Liver (tissue), 9 donors: ENCODE results near the gene SLC9C2. TPM values are rescaled to one million over a fixed set of nuclear protein-coding genes. Genes with fewer than 3 reads are reported as not detected.

Experiments
- DNase-seq: peaks from one replicate; pipeline ENCODE4 v3.0.0-alpha.2; 2017; ENCODE audit warnings: low spot score
- H3K27ac ChIP-seq, 2 donors: one replicate each; pipeline ENCODE4 v1.7.0; 2013; ENCODE audit warnings: inconsistent platforms in 2 of 2, low read length in 2 of 2, control low read depth in 1 of 2, low read depth in 1 of 2, mild to moderate bottlenecking in 1 of 2
- H3K27me3 ChIP-seq, 4 donors: one replicate each; pipeline versions ENCODE4 v1.6.1 to v1.7.0; 2013; ENCODE audit warnings: low read length in 3 of 4, inconsistent platforms in 1 of 4, mild to moderate bottlenecking in 1 of 4, moderate library complexity in 1 of 4; ENCODE audit not compliant: control insufficient read depth in 4 of 4, insufficient read depth in 4 of 4
- H3K36me3 ChIP-seq, 4 donors: one replicate each; pipeline versions ENCODE4 v1.6.1 to v1.7.0; 2013; ENCODE audit warnings: low read length in 3 of 4, mild to moderate bottlenecking in 3 of 4, low read depth in 1 of 4, moderate library complexity in 1 of 4; ENCODE audit not compliant: control insufficient read depth in 4 of 4, insufficient read depth in 3 of 4
- H3K4me1 ChIP-seq, 4 donors: one replicate each; pipeline versions ENCODE4 v1.6.1 to v1.7.0; 2013; ENCODE audit warnings: low read length in 3 of 4, mild to moderate bottlenecking in 3 of 4, moderate library complexity in 1 of 4; ENCODE audit not compliant: control insufficient read depth in 4 of 4, insufficient read depth in 4 of 4
- H3K4me3 ChIP-seq, 3 donors: one replicate each; pipeline versions ENCODE4 v1.6.1 to v1.7.0; 2013; ENCODE audit warnings: low read length in 3 of 3, control low read depth in 1 of 3, low read depth in 1 of 3, mild to moderate bottlenecking in 1 of 3
- H3K9ac ChIP-seq, 2 donors: one replicate each; pipeline ENCODE4 v1.7.0; 2013; ENCODE audit warnings: low read length in 2 of 2, mild to moderate bottlenecking in 2 of 2, moderate library complexity in 2 of 2, control low read depth in 1 of 2, low read depth in 1 of 2
- H3K9me3 ChIP-seq, 4 donors: one replicate each; pipeline versions ENCODE4 v1.6.1 to v1.7.0; 2013; ENCODE audit warnings: low read length in 3 of 4; ENCODE audit not compliant: control insufficient read depth in 4 of 4
- ATF3 ChIP-seq: IDR thresholded peaks from 2 replicates; pipeline ENCODE4 v1.6.1; 2016; ENCODE audit warnings: antibody characterized with exemption
- CTCF ChIP-seq: fragments of 150-350 bp; IDR thresholded peaks from 2 replicates; pipeline ENCODE4 v1.5.1; 2017; ENCODE audit warnings: improper control_type of control experiment, low read depth, low read length; ENCODE audit not compliant: missing input control
- EGR1 ChIP-seq, 2 donors: IDR thresholded peaks; 2 replicates each; pipeline ENCODE4 v1.6.1; 2016 to 2018; ENCODE audit warnings: antibody characterized with exemption in 2 of 2, low read depth in 2 of 2
- FOXA1 ChIP-seq: IDR thresholded peaks from 2 replicates; pipeline ENCODE4 v1.6.1; 2016; ENCODE audit warnings: antibody characterized with exemption
- FOXA2 ChIP-seq: IDR thresholded peaks from 2 replicates; pipeline ENCODE4 v1.6.1; 2016; ENCODE audit warnings: antibody characterized with exemption
- GABPA ChIP-seq, 2 donors: IDR thresholded peaks in 1 of 2; conservative IDR thresholded peaks in 1 of 2; 2 replicates each; pipeline ENCODE4 v1.6.1; 2016; ENCODE audit warnings: antibody characterized with exemption in 2 of 2, mild to moderate bottlenecking in 1 of 2, moderate library complexity in 1 of 2
- HNF4A ChIP-seq, 2 donors: conservative IDR thresholded peaks; 2 replicates each; pipeline ENCODE4 v1.6.1; 2016; ENCODE audit warnings: antibody characterized with exemption in 2 of 2, mild to moderate bottlenecking in 2 of 2
- HNF4G ChIP-seq: IDR thresholded peaks from 2 replicates; pipeline ENCODE4 v1.6.1; 2016; ENCODE audit warnings: antibody characterized with exemption
- JUND ChIP-seq, 2 donors: IDR thresholded peaks; 2 replicates each; pipeline ENCODE4 v1.6.1; 2016; ENCODE audit warnings: antibody characterized with exemption in 2 of 2
- MAX ChIP-seq: IDR thresholded peaks from 2 replicates; pipeline ENCODE4 v1.6.1; 2016; ENCODE audit warnings: antibody characterized with exemption
- NR2F2 ChIP-seq: IDR thresholded peaks from 2 replicates; pipeline ENCODE4 v1.6.1; 2016; ENCODE audit warnings: antibody characterized with exemption
- RAD21 ChIP-seq, 2 donors: IDR thresholded peaks; 2 replicates each; pipeline ENCODE4 v1.6.1; 2016; ENCODE audit warnings: antibody characterized with exemption in 2 of 2, mild to moderate bottlenecking in 2 of 2
- REST ChIP-seq: IDR thresholded peaks from 2 replicates; pipeline ENCODE4 v1.6.1; 2016; ENCODE audit warnings: antibody characterized with exemption, mild to moderate bottlenecking
- RXRA ChIP-seq, 2 donors: IDR thresholded peaks; 2 replicates each; pipeline ENCODE4 v1.6.1; 2017 to 2018; ENCODE audit warnings: antibody characterized with exemption in 2 of 2, mild to moderate bottlenecking in 1 of 2
- SP1 ChIP-seq: IDR thresholded peaks from 2 replicates; pipeline ENCODE4 v1.6.1; 2018; ENCODE audit warnings: antibody characterized with exemption, mild to moderate bottlenecking
- TAF1 ChIP-seq: conservative IDR thresholded peaks from 2 replicates; pipeline ENCODE4 v1.6.1; 2016; ENCODE audit warnings: antibody characterized with exemption, mild to moderate bottlenecking
- YY1 ChIP-seq: IDR thresholded peaks from 2 replicates; pipeline ENCODE4 v1.6.1; 2016; ENCODE audit warnings: antibody characterized with exemption, mild to moderate bottlenecking
- WGBS: extraction: QIAGEN DNeasy Blood & Tissue Kit; methylation state at CpG from one replicate; pipeline ENCODE4 v1.1.7; 2013; 5-methylcytosine and 5-hydroxymethylcytosine counted together
- polyA plus RNA-seq, 2 donors: library from polyadenylated mRNA; stranded (reverse) in 1 of 2; unstranded in 1 of 2; fragments of 200-250 nt in 1 of 2; fragments of >200 nt in 1 of 2; fragmentation: Nextera tagmentation in 1 of 2; extraction: Ambion mirVana in 1 of 2; gene quantifications; one replicate each; pipeline versions ENCODE4 v1.2.1 to v1.2.3, GENCODE V29; 2013 to 2015
- total RNA-seq, 2 donors: library from RNA; depleted of rRNA; stranded (reverse); fragments of >200 nt; gene quantifications; one replicate each; pipeline ENCODE4 v1.2.3, GENCODE V29; 2014
- TF ChIP-seq, protein P1 (sequence below): IDR thresholded peaks from 2 replicates; pipeline ENCODE4 v1.6.1; 2016; ENCODE audit warnings: antibody characterized with exemption
- donor health status: healthy.
- donor health status: healthy.
- donor health status: healthy.
- donor health status: healthy.
- donor health status: healthy.

Gene SLC9C2
- total and polyA plus RNA-seq, 4 donors: not detected

DNA sequence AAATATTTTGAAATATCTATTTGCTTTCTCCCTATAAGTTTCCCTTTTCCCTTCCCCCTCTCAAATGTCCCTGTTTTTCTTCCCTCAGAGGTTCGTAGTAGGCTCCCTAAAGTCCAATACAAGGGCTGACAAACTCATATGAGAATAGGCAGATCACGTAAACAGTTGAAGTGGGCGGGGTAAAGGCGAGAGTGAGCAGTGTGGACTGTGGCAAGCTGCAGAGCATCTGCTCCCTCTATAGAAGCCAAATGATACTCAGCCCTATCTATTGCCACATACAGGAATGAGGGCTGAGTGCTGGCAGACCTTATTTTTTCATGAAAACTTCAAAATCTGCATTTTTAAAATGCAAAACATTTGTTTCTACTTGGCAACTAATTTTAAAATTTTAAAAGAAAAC is 99.5 kb downstream of the SLC9C2 start:
- H3K4me3 ChIP-seq: no peak overlapping the region
- TF ChIP-seq NR2F2: no peak
- TF ChIP-seq JUND (IDR thresholded peaks at IDR 0.05): no peak
- TF ChIP-seq FOXA1: peak; percentile 29
- no peak for TF ChIP-seq EGR1 (IDR thresholded peaks at IDR 0.05; ENCODE audit: low read depth in 2 of 2)
- TF ChIP-seq MAX: peak; percentile 37
- no peak for TF ChIP-seq ATF3
- peak in 1 of 2 donors; percentile 12 for TF ChIP-seq GABPA (IDR thresholded peaks at IDR 0.05 in 1 of 2, conservative IDR thresholded peaks at IDR 0.05 in 1 of 2)
- peak in 1 of 2 donors; percentile 45 for TF ChIP-seq RXRA (IDR thresholded peaks at IDR 0.05)
- TF ChIP-seq SP1: peak; percentile 48
- TF ChIP-seq HNF4G: no peak
- TF ChIP-seq HNF4A (conservative IDR thresholded peaks at IDR 0.05): peak; percentile 53 to 62
- peak; percentile 27 to 47 for TF ChIP-seq RAD21 (IDR thresholded peaks at IDR 0.05)
- TF ChIP-seq YY1: no peak
- TF ChIP-seq CTCF: no peak
- TF ChIP-seq TAF1: no peak
- peak; percentile 53 for TF ChIP-seq REST
- no peak for TF ChIP-seq FOXA2
- TF ChIP-seq, protein P1, sequence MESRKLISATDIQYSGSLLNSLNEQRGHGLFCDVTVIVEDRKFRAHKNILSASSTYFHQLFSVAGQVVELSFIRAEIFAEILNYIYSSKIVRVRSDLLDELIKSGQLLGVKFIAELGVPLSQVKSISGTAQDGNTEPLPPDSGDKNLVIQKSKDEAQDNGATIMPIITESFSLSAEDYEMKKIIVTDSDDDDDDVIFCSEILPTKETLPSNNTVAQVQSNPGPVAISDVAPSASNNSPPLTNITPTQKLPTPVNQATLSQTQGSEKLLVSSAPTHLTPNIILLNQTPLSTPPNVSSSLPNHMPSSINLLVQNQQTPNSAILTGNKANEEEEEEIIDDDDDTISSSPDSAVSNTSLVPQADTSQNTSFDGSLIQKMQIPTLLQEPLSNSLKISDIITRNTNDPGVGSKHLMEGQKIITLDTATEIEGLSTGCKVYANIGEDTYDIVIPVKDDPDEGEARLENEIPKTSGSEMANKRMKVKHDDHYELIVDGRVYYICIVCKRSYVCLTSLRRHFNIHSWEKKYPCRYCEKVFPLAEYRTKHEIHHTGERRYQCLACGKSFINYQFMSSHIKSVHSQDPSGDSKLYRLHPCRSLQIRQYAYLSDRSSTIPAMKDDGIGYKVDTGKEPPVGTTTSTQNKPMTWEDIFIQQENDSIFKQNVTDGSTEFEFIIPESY: no peak
- WGBS: 25% methylated on average over 4 of the region's 4 CpGs
- no peaks in the 10 kb centered on the region for H3K9me3 ChIP-seq
- no peak for DNase-seq
- H3K27ac ChIP-seq: peak overlapping the region; percentile 76 to 78
- no peaks in the 10 kb centered on the region for H3K27me3 ChIP-seq
- H3K9ac ChIP-seq: no peak overlapping the region
- H3K4me1 ChIP-seq: peaks cover 0 to 21% (median 16%) of the 10 kb centered on the region in 4 donors
- peaks cover 0 to 2% (median 0%) of the 10 kb centered on the region in 4 donors for H3K36me3 ChIP-seq
